Stimulated activated CD8-positive, alpha-beta memory T cell treated with anti-CD3 and anti-CD28 coated beads, Interleukin-4, amount 100 ng/mL, for 1 hour (primary cell): ENCODE measurements around the gene OTUB2.

Experiments
- DNase-seq, 2 donors: peaks; one replicate each; pipeline ENCODE4 v3.0.0-alpha.2; 2020; ENCODE audit warnings: low read depth in 2 of 2, low spot score in 1 of 2

Gene OTUB2

DNA sequence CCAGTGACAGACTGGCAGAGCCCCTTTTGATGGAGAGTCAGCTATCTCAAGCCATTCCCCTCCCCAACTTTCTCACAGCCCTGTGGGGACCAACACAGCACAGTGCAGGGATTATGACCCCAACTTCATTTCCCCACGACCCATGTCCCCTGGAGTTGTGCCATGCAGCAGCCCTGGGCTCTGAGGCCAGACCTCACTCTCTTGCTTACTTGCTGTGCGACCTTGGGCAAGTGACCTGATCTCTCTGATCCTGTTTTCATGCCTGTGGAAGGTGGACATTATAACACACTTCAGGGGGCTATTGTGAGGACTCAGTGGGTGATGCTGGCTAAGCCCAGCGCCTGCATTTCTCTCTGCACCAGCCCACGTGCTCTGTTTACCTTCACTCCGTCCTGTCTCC, 14.1 kb downstream of the OTUB2 start:
- no peak for DNase-seq

DNA sequence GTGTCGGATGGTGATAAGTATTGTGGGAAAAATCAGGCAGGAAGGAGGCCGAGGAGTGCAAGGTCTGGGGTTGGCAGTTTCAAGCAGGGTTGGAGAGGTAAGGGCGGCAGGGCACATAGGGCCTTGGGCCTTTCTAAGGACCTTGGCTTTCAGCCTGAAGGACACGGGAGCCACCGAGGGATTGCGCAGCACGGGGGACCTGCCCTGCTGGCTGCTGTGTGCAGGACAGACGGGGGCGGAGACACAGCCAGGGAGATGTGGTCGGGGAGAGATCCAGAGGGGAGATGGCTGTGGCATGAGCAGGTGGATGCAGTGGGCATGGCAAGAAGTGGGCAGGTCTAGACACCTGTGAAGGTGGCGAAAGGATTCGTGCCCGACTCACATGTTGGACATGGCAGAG, 14.7 kb downstream of the OTUB2 start:
- no peak for DNase-seq

DNA sequence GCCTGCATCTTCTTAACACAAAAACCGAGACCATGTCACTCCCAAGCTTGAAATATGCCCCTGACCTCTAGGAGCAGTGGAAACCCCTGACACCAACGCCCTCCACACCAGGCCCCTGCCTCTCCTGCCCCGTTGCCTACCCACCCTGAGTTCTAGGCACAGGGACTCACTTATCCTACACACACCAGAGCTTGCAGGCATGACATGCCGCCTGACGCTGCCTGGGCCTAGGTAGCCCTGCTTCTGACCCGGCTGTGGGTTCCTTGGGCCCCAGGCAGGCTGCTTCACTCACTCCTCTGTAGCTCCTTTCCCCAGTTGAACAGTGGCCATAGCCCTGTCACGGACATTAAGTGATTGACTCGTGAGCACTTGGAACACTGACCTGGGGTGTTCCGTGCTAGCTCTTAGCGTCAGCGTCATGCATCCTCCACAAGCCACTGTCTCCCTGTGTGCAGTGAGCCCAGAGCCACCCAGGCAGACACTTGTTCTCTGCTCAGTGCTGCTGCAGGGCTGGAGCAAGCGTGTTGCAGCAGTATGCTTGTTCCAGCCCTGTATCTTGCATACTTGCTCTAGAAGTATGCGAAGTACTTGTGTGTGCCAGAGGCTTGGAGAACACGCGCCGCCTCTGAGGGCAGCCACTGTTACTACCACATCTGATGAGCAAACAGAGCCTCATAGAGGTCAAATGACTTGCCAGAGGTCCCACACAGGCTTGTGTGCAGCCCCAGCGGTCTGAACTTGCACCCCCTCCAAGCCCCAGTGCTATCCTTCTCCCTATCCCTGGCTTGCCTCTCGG, 15.6 kb downstream of the OTUB2 start:
- no peak for DNase-seq

- no peak for DNase-seq
These were observed 16.4 kb downstream of the OTUB2 start for GRCh38 chr14:94042433-94043091.

- DNase-seq = no peak
These were observed 17.1 kb downstream of the OTUB2 start for GRCh38 chr14:94043111-94043755.

GRCh38 chr14:94043756-94044475, 17.8 kb downstream of the OTUB2 start:
- no peak for DNase-seq

DNA sequence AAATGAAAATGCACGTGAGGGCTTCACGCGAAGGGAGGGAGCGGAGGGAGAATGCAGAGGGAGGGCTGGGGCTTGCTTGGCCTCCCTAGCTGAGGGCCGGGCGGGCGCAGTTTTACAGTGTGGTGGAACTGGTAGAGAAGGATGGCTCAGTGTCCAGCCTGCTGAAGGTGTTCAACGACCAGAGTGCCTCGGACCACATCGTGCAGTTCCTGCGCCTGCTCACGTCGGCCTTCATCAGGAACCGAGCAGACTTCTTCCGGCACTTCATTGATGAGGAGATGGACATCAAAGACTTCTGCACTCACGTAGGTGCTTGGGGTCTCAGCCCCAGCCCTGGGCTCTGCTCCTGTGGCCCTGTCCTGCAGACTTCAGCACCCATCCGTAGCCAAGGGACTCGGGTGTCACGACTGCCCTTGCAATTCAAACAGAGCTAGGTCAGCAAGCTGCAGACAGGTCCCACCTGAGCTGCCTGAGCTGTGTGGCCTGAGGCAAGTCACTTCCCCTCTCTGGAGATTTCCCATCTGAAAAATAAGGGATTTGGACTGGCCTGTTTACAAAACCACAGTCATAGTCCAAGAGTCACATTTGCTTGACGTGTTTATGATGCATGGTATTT, 18.4 kb downstream of the OTUB2 start:
- DNase-seq = no peak

DNA sequence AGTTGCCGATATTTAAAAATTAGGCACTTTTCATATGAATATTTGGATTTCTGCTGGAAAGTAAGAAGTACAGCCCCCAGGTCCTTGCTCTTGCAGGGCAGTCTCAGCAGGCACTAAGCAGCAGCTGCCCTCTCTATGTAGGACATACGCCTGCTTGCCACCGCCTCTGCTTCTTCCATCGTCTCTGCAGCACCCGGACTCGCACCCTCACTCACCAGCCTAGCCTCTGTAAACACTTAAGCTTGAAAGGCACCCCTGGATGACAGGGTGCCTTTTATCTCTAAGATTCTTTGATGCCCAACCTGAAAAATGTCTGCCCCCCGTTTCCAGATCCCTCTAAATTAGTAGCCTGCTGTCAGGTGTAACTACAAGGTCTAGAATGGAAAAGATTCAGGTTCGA, 19.0 kb downstream of the OTUB2 start:
- DNase-seq = no peak

DNA sequence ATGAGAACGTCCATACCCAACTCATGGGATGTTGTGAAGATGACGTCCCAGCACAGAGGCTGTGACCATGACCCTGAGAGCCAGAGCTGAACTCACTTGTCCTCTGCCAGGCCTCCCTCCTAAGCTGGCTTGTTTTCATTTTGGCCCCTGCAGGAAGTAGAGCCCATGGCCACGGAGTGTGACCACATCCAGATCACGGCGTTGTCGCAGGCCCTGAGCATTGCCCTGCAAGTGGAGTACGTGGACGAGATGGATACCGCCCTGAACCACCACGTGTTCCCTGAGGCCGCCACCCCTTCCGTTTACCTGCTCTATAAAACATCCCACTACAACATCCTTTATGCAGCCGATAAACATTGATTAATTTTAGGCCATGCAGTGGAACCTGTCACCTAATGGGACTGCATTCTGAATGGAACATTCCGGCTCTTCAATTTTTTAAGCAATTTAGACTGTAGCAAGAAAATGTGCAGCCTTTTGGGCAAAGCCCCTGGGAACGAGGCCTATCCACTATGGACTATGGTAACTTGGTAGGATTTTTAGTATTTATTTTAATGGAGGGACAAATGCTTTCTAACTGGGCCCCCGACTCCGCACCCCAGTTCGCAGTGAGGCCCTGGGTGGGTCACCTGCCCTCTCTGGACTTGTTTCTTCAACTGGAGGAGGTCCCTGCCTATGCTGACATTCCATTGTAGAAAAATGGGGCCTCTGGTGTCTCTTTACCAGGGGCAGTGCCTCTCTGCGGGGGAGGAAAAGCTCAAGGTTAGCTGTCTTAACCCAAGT, 19.6 kb downstream of the OTUB2 start:
- no peak for DNase-seq

- DNase-seq = no peak
These were observed 20.6 kb downstream of the OTUB2 start for GRCh38 chr14:94046696-94047250.

DNA sequence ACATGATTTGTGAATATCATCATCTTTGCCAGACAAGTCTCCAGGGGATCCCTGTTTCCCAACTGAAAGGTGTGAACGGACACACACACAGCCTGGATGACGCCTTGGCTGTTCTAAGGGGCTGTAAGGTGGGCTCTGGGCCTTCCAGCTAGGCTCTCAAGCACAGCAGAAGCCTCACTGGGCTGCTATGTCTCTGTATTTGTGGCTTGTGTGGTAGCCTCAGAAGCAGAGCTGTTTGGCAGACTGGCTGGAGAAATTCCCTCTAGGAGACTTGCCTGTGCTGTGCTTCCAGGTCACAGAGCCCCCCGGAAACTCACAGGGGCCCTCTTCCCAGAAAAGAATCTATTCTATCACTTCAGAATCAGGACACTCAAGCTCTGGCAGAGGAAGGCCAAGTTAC, 21.4 kb downstream of the OTUB2 start:
- no peak for DNase-seq

DNA sequence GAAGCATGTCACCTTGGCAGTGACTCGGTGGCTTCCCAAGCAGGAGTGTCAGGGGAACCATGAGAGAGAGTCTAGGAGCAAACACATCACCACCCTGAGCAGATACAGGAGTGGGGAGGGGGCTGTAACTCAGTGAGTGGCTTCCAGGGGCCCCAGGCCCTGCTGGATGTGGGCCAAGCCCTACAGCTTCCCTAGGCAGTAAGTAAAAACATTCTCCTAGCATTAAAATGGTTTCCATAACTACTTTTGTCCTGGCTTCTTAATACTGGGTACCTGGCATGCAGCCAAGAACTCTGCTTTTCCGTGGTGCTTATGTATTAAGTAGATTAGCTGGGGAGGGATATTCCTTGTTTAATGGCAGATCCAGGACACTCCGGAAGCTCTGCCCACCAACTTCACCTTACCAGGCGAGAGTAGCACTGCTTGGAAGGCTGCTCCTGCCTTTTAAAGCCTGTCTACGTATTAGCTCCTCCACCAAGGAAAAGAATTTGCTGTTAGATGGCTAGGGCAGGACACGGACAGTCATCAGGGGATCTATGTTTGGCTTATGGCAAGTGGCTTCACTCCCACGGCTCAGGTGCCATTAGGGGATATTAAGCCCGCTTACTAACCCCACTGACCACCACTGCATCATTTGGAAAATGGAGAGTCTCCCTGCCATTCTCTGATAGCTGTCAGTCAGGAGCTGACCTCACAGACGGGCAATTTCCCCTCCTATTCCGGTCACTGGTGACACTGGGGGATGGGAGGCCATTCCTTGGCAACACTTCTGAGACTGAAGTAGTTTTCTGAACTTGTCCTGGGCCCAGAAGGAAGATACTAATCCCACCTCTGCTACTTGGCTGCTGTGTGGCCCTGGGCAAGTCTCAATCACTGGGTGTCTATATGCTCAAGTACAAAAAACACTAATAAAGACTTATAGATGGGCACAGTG, 22.8 kb downstream of the OTUB2 start:
- DNase-seq = no peak

DNA sequence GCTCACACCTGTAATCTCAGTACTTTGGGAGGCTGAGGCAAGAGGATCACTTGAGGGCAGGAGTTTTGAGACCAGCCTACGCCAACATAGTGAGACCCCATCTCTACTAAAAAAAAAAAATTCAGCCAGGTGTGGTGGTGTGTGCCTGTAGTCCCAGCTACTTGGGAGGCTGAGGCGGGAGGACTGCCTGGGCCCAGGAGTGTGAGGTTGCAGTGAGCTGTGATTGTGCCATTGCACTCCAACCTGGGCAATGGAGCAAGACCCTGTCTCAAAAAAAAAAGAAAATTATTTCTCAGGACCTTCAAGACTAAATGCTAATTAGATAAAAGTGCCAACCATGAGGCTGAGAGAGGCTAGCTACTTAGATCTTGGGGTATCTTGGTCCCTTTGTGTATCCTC, 23.5 kb downstream of the OTUB2 start:
- no peak for DNase-seq

- no peak for DNase-seq
These were observed 24.2 kb downstream of the OTUB2 start for GRCh38 chr14:94050231-94050880.

GRCh38 chr14:94051115-94051514, 25.0 kb downstream of the OTUB2 start:
- no peak for DNase-seq

- DNase-seq = no peak
These were observed 25.6 kb downstream of the OTUB2 start for GRCh38 chr14:94051779-94052178.

GRCh38 chr14:94052199-94052598, 26.1 kb downstream of the OTUB2 start:
- no peak for DNase-seq

DNA sequence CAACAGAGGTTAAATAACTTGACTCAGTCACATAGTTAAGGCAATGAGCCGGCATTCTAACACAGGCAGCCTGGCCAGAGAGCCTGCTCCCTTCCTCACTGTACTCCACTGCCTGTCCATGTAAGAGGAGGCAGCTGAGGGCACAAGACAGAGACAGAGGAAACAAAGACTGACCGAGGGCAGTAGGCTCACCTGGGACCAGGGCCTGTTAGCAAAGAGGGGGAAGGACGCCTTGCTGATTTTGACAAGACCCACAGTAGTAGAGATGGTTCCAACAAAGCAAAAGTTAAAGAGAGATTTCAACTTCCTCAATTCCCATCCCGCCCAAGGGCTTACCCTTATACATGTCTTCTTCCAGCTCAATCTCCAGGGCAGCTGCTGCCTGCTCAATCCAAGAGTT, 26.5 kb downstream of the OTUB2 start:
- DNase-seq = no peak

DNA sequence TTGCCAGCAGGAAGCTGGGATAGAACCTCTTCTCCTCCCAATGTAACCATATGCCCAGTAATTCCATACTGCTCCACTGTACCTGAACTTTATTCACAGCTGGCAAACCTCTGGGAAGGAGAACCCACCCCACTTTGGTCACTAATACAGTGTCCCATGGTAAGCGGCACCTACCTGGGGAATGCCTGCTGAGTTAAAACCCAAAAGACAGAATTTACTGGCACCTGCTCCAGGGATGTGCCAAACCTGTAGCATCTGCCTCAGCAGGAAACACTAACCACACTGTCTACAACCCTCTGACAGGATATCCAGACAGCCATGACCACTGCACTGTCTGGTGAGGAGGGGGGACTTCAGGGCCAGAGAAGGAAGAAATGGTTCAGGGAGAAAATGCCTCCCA, 28.3 kb downstream of the OTUB2 start:
- DNase-seq = no peak
